B cell (primary cell): ENCODE results near the gene RBX1.
"Not testable (repeated sequence)": the region's sequence is repeated elsewhere in the genome, so short reads cannot be mapped to it uniquely, and the experiment has no call there.

Source experiments
- EZH2 ChIP-seq: IDR thresholded peaks from 2 replicates; pipeline ENCODE4 v1.6.1; 2012; ENCODE audit warnings: borderline replicate concordance, low read depth, mild to moderate bottlenecking, moderate library complexity, low read length; ENCODE audit not compliant: insufficient read depth, poor library complexity, severe bottlenecking
- TF ChIP-seq, protein P1 (sequence below): fragments of 200-600 bp; IDR thresholded peaks from one replicate; pipeline ENCODE4 v1.8.0; 2022; ENCODE audit warnings: antibody characterized with exemption, mild to moderate bottlenecking

DNA sequence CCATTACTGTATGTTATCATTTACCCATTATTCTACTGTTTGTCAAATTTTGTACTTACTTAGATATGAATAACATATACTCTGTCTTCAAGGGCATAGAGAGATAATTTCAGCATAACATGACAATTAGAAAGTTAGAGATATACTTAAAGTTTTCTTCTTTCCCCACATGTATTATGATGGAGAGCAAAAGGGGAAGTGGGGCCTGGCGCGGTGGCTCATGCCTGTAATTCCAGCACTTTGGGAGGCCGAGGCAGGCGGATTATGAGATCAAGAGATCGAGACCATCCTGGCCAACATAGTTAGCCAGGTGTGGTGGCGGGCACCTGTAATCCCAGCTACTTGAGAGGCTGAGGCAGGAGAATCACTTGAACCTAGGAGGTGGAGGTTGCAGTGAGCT, 38.2 kb upstream of the RBX1 start:
- TF ChIP-seq, protein P1, sequence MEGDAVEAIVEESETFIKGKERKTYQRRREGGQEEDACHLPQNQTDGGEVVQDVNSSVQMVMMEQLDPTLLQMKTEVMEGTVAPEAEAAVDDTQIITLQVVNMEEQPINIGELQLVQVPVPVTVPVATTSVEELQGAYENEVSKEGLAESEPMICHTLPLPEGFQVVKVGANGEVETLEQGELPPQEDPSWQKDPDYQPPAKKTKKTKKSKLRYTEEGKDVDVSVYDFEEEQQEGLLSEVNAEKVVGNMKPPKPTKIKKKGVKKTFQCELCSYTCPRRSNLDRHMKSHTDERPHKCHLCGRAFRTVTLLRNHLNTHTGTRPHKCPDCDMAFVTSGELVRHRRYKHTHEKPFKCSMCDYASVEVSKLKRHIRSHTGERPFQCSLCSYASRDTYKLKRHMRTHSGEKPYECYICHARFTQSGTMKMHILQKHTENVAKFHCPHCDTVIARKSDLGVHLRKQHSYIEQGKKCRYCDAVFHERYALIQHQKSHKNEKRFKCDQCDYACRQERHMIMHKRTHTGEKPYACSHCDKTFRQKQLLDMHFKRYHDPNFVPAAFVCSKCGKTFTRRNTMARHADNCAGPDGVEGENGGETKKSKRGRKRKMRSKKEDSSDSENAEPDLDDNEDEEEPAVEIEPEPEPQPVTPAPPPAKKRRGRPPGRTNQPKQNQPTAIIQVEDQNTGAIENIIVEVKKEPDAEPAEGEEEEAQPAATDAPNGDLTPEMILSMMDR, result not testable (repeated sequence)
- not testable (repeated sequence) for TF ChIP-seq EZH2
